WTC11 (cell line): ENCODE data around the gene USP44. TPM values are rescaled to one million over a fixed set of nuclear protein-coding genes. Genes with fewer than 3 reads are reported as not detected.
A peak's percentile ranks its signal among the peaks of the same experiment; 100 is the strongest.

Experiments used
- ATAC-seq: fragments of 200-7000 bp; cut with Tn5 transposase; 2 replicates; pipeline ENCODE4 v1.10.0; 2021; ENCODE audit warnings: mild to moderate bottlenecking, moderate library complexity
- CTCF ChIA-PET: fragments of 300-600 bp; sonication (Branson Sonifier 250); formaldehyde crosslinking; loops from one replicate; lab custom pipeline; 2021; ENCODE audit warnings: antibody characterized with exemption; lab: Charles Lee
- POLR2A ChIA-PET: fragments of 350-600 bp; sonication (Branson Sonifier 250); formaldehyde crosslinking; loops from one replicate; lab custom pipeline; 2021; ENCODE audit warnings: antibody characterized with exemption; lab: Charles Lee
- DNase-seq: peaks from one replicate; pipeline ENCODE4 v3.0.0; 2021; ENCODE audit warnings: low spot score
- H3K27ac Mint-ChIP-seq: 2 replicates; pipeline ENCODE4 v1.8.0; 2021; ENCODE audit warnings: mixed read lengths
- H3K27me3 Mint-ChIP-seq: 2 replicates; pipeline ENCODE4 v1.8.0; 2021; ENCODE audit warnings: low read depth, mild to moderate bottlenecking, moderate library complexity, mixed read lengths
- H3K36me3 Mint-ChIP-seq: 2 replicates; pipeline ENCODE4 v1.8.0; 2021; ENCODE audit warnings: mixed read lengths
- H3K4me1 Mint-ChIP-seq: 2 replicates; pipeline ENCODE4 v1.8.0; 2022; ENCODE audit warnings: mixed read lengths
- H3K4me3 Mint-ChIP-seq: 2 replicates; pipeline ENCODE4 v1.8.0; 2021; ENCODE audit warnings: mild to moderate bottlenecking, moderate library complexity, mixed read lengths
- H3K9me3 Mint-ChIP-seq: 2 replicates; pipeline ENCODE4 v1.8.0; 2021; ENCODE audit warnings: mixed read lengths
- AR ChIP-seq: fragments of 250-450 bp; sonication (Bioruptor Pico); IDR thresholded peaks from 2 replicates; pipeline ENCODE4 v1.9.0; 2021; ENCODE audit warnings: mild to moderate bottlenecking
- ARID4B ChIP-seq: sonication (generic); formaldehyde crosslinking; IDR thresholded peaks from 2 replicates; pipeline ENCODE4 v1.8.0; 2023; ENCODE audit warnings: missing genetic modification reagents, mild to moderate bottlenecking, borderline replicate concordance
- ATF1 ChIP-seq: sonication (generic); formaldehyde crosslinking; IDR thresholded peaks from 2 replicates; pipeline ENCODE4 v1.8.1; 2023; ENCODE audit warnings: mild to moderate bottlenecking, moderate library complexity, missing genetic modification reagents
- CREB1 ChIP-seq: sonication (generic); formaldehyde crosslinking; IDR thresholded peaks from 2 replicates; pipeline ENCODE4 v1.8.0; 2023; ENCODE audit warnings: mild to moderate bottlenecking, missing genetic modification reagents
- FOXP4 ChIP-seq: sonication (generic); formaldehyde crosslinking; IDR thresholded peaks from 2 replicates; pipeline ENCODE4 v1.8.0; 2022; ENCODE audit warnings: mild to moderate bottlenecking, missing genetic modification reagents
- HMGA2 ChIP-seq: fragments of 250-450 bp; sonication (Bioruptor Pico); IDR thresholded peaks from 2 replicates; pipeline ENCODE4 v1.4.0; 2021; ENCODE audit warnings: mild to moderate bottlenecking, moderate library complexity
- JAZF1 ChIP-seq: fragments of 250-450 bp; sonication (Bioruptor Pico); IDR thresholded peaks from 2 replicates; pipeline ENCODE4 v1.9.0; 2021; ENCODE audit warnings: moderate library complexity, mild to moderate bottlenecking, inconsistent platforms
- OVOL2 ChIP-seq: fragments of 250-450 bp; sonication (Bioruptor Pico); IDR thresholded peaks from 2 replicates; pipeline ENCODE4 v1.9.0; 2021; ENCODE audit warnings: mild to moderate bottlenecking, borderline replicate concordance
- TP53 ChIP-seq: sonication (generic); formaldehyde crosslinking; IDR thresholded peaks from 2 replicates; pipeline ENCODE4 v1.8.1; 2023; ENCODE audit warnings: mild to moderate bottlenecking, missing genetic modification reagents
- ZBTB21 ChIP-seq: sonication (generic); formaldehyde crosslinking; IDR thresholded peaks from 2 replicates; pipeline ENCODE4 v1.8.1; 2023; ENCODE audit warnings: mild to moderate bottlenecking, missing genetic modification reagents, borderline replicate concordance
- ZBTB43 ChIP-seq: sonication (generic); formaldehyde crosslinking; IDR thresholded peaks from 2 replicates; pipeline ENCODE4 v1.8.1; 2023; ENCODE audit warnings: mild to moderate bottlenecking, missing genetic modification reagents
- ZNF232 ChIP-seq: sonication (generic); formaldehyde crosslinking; IDR thresholded peaks from 2 replicates; pipeline ENCODE4 v1.8.0; 2022; ENCODE audit warnings: mild to moderate bottlenecking, missing genetic modification reagents
- ZNF423 ChIP-seq: fragments of 250-450 bp; sonication (Bioruptor Pico); IDR thresholded peaks from 2 replicates; pipeline ENCODE4 v2.1.2; 2022; ENCODE audit warnings: mild to moderate bottlenecking, moderate library complexity
- total RNA-seq: library from RNA; stranded (reverse); gene quantifications from 3 replicates; pipeline ENCODE4 v1.2.3, GENCODE V29; 2021
- TF ChIP-seq, protein P1 (sequence below): sonication (generic); formaldehyde crosslinking; IDR thresholded peaks from 2 replicates; pipeline ENCODE4 v1.8.1; 2022; ENCODE audit warnings: low read depth, missing genetic modification reagents, borderline replicate concordance
- TF ChIP-seq, protein P2 (sequence below): fragments of 250-450 bp; sonication (Bioruptor Pico); IDR thresholded peaks from 2 replicates; pipeline ENCODE4 v2.1.2; 2022; ENCODE audit warnings: mild to moderate bottlenecking, moderate library complexity
- TF ChIP-seq, protein P3 (sequence below): sonication (generic); formaldehyde crosslinking; conservative IDR thresholded peaks from 2 replicates; pipeline ENCODE4 v1.8.1; 2022; ENCODE audit warnings: mild to moderate bottlenecking, missing genetic modification reagents
- TF ChIP-seq, protein P4 (sequence below): sonication (generic); formaldehyde crosslinking; IDR thresholded peaks from 2 replicates; pipeline ENCODE4 v1.8.0; 2022; ENCODE audit warnings: mild to moderate bottlenecking, missing genetic modification reagents
- TF ChIP-seq, protein P5 (sequence below): fragments of 250-450 bp; sonication (Bioruptor Pico); IDR thresholded peaks from 2 replicates; pipeline ENCODE4 v1.9.0; 2021; ENCODE audit warnings: moderate library complexity, mild to moderate bottlenecking, inconsistent platforms, borderline replicate concordance

USP44 gene
- total RNA-seq, 1 experiment from 2014 or later, result 93.4 TPM

GRCh38 chr12:95554532-95555071, 3.3 kb upstream of the USP44 start (continued):
- TF ChIP-seq, protein P1, sequence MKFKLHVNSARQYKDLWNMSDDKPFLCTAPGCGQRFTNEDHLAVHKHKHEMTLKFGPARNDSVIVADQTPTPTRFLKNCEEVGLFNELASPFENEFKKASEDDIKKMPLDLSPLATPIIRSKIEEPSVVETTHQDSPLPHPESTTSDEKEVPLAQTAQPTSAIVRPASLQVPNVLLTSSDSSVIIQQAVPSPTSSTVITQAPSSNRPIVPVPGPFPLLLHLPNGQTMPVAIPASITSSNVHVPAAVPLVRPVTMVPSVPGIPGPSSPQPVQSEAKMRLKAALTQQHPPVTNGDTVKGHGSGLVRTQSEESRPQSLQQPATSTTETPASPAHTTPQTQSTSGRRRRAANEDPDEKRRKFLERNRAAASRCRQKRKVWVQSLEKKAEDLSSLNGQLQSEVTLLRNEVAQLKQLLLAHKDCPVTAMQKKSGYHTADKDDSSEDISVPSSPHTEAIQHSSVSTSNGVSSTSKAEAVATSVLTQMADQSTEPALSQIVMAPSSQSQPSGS (CRISPR knock-in tag), result no peak
- TF ChIP-seq ZNF232 (CRISPR knock-in tag) (no peak), CREB1 (CRISPR knock-in tag) (no peak), ZBTB43 (no peak), ZBTB21 (no peak)
- TF ChIP-seq, all 79 proteins: peak for 0

DNA sequence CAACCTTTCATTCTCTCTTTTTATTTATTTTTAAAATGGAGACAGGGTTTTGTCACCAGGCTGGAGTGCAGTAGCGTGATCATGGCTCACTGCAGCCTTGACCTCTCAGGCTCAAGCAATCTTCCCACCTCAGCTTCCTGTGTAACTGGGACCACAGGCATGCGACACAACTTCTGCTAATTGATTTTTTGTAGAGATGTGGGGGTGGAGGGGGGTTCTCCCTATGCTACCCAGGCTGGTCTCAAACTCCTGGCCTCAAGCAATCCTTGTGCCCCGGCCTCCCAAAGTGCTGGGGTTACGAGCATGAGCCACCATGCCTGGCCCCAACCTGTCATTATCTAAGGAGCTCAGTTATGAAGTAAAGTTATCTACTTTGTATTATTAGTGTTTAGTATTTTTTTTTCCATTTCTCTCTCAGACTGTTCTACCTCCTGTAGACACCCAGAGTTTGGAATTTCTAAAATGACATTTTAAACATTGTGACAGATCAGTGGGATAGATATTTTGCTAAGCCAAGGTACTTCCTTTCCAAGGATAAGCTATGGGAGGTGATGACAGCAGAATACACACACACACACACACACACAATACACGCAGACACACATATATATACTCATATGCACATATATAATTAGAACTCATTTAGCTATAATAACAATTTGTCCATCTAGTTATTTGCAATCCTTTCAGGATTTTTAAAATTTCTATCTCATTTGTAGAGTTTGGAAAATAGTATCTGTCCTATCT, 2.1 kb upstream of the USP44 start:
- TF ChIP-seq ARID4B (CRISPR knock-in tag) (no peak), HMGA2 (CRISPR knock-in tag) (no peak), ATF1 (CRISPR knock-in tag) (no peak), TP53 (no peak), ZNF423 (CRISPR knock-in tag) (no peak), OVOL2 (CRISPR knock-in tag) (no peak), AR (no peak), ZBTB21 (no peak), JAZF1 (CRISPR knock-in tag) (no peak), FOXP4 (no peak)
- TF ChIP-seq, protein P2, sequence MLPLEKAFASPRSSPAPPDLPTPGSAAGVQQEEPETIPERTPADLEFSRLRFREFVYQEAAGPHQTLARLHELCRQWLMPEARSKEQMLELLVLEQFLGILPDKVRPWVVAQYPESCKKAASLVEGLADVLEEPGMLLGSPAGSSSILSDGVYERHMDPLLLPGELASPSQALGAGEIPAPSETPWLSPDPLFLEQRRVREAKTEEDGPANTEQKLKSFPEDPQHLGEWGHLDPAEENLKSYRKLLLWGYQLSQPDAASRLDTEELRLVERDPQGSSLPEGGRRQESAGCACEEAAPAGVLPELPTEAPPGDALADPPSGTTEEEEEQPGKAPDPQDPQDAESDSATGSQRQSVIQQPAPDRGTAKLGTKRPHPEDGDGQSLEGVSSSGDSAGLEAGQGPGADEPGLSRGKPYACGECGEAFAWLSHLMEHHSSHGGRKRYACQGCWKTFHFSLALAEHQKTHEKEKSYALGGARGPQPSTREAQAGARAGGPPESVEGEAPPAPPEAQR (CRISPR knock-in tag), result no peak
- TF ChIP-seq, protein P3, sequence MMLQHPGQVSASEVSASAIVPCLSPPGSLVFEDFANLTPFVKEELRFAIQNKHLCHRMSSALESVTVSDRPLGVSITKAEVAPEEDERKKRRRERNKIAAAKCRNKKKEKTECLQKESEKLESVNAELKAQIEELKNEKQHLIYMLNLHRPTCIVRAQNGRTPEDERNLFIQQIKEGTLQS, result no peak
- TF ChIP-seq, protein P4, sequence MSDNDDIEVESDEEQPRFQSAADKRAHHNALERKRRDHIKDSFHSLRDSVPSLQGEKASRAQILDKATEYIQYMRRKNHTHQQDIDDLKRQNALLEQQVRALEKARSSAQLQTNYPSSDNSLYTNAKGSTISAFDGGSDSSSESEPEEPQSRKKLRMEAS (CRISPR knock-in tag), result no peak
- TF ChIP-seq, protein P5, sequence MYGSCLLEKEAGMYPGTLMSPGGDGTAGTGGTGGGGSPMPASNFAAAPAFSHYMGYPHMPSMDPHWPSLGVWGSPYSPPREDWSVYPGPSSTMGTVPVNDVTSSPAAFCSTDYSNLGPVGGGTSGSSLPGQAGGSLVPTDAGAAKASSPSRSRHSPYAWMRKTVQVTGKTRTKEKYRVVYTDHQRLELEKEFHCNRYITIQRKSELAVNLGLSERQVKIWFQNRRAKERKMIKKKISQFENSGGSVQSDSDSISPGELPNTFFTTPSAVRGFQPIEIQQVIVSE (CRISPR knock-in tag), result no peak
- TF ChIP-seq, all 79 proteins: peak for 0
- H3K36me3 Mint-ChIP-seq, result peaks cover 7% of the 10 kb centered on the region
- H3K4me3 Mint-ChIP-seq, result peak overlapping the region; percentile 91
- ChIA-PET CTCF (interaction anchor here (0.7 to 2.1 kb wide), 3 partner anchors 19 to 1082 kb away, joined by 3 to 8 read pairs (median 5); no protein-coding TSS in a partner anchor), POLR2A (interaction anchor here (0.9 kb wide), 1 partner anchor 17 kb away, joined by 4 read pairs; no protein-coding TSS in a partner anchor)
- DNase-seq (no peak), ATAC-seq (no peak)
- H3K4me1 Mint-ChIP-seq, result peaks cover 40% of the 10 kb centered on the region
- H3K9me3 Mint-ChIP-seq, result 0 out of 2 replicates have a peak, but pooled peaks cover 4% of the 10 kb centered on the region
- no peaks in the 10 kb centered on the region for H3K27me3 Mint-ChIP-seq
- H3K27ac Mint-ChIP-seq, result peak overlapping the region; percentile 84
